Activated gamma-delta T cell treated with anti-CD3 and anti-CD28 coated beads, Interleukin-2, amount 50 U/mL, for 16 hours (primary cell): ENCODE measurements around the gene IL2RG.

Experiments
- DNase-seq: peaks from one replicate; pipeline ENCODE4 v3.0.0-alpha.2; 2020; ENCODE audit warnings: low read depth

The IL2RG gene

DNA sequence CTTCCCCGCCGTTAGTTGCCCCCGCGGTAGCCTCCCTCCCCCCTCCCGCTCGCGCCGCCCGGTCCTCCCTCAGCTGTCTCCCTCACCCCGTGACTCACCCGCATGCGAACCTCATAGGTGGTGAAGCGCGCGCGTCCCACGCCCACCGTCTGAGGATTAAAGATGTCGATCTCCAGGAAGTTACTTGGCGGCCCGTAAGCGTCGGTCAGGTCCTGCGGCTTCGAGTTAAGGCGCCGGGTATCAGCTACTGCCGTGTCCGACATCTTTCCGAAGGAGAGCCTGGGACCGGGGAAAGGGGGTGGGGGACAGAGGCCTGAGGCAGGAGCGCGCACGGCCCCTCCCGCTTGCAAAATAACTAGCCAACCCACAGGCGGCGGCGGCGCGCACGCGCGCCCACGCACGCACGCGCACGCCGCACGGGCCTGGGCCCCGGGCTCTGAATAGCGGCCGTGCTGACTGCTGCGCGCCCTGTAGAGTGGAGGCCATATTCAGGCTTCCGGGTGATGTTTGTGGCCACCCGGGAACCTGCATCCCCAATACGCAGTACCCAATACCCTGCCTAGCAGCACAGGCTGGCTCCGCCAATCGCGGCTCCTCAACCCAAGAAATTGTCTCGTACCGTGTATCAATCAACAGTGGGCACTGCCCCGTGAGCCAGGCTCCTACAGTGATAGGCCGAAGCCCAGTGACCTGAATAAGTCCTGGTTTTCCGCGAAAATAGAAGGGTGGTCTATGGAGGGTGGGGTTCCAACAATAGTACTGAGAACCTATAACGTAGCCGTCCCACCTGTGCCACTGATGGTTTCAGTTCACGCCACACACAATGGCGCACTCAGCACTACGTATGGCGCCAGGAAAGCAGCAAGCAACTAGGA lies 43.1 kb downstream of the IL2RG start, which contains the start of gene SNX12:
Gene SNX12, minus strand, starts transcription at position 291 of the 875 bp plus-strand sequence. Its CDS starts 28 bp downstream, at position 263.
- DNase-seq = peak; percentile 72

DNA sequence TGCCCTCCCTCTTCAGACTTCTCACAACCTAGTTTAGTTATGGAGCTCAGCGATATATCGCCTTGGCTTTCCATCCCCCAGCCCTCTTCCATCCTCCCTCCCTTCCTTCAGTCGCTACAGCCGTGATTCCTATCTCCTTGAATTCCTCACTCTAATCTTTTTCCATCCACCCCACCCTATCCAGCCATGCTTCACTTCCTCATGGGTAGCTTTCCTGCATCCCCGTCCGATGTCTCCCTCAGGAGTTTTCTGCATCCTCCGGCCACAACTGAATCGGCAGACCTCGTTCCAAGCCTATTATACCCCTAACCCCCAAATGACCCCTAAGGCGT lies 43.7 kb downstream of the IL2RG start:
- DNase-seq = no peak

DNA sequence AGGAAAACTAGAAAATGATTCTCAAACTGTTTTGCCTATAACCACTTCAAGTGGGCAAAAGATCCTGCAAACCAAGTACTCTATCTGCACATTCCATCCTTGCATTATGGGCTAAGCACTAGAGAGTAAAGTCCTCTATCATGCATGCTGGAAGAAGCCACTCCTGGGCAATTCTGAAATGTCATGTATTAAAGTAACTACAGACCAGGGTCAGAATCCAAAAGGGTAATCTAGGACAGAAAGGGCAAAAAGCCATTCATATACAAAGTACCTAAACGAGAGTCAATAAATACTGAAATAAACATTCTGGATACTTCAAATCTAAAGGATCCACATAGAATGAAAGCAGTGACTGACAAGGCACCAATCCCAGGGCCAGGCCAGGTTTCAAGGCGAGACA lies 44.3 kb downstream of the IL2RG start:
- no peak for DNase-seq

DNA sequence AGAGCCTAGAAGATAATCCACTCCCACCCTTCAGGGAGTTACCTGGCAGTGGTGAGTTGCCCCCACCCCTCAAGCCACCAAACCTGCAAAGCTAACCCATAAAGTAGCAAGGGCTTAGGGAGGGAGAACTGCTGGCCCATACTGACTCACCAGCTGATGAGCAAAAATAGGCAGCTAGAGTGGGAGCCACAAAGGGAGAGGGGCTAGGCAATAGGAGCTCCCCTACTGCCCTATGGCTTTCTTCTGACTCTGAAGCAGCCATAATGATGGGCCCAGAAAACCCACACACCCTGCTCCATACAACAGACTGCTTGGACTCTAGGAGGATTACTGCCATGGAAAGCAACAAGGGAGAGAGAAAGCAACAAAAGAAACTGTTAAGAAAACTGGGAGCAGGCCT lies 51.2 kb downstream of the IL2RG start:
- no peak for DNase-seq

DNA sequence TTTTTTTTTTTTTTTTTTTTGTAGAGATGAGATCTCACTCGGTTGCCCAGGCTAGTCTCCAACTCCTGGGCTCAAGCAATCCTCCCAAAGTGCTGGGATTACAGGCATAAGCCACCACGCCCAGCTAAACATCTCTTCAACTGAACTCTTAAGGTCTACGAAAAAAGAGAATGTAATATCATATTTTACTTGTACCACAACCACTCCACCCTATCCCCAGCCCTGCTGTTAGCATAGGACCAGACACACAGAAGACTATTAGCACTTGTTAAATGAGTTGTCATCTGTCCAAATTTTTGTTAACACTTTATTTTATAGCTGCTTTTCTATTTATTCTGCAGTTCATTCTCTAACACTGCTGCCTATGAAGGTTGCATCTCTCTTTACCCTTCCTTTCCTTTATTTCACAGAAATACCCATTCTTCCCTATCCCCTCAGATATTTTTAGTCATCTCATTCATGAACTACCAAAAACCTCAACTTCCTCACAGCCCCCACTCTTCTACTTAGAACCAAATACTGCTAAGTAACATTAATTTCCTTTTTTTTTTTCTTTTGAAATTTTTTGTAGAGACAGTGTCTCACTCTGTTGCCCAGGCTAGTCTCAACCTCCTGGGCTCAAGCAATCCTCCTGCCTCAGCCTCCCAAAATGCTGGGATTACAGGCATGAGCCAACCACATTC lies 53.4 kb downstream of the IL2RG start:
- no peak for DNase-seq
